Activated naive CD8-positive, alpha-beta T cell (primary cell): ENCODE measurements around the gene CD70.
"Not testable (repeated sequence)": the region's sequence is repeated elsewhere in the genome, so short reads cannot be mapped to it uniquely, and the experiment has no call there.

Experiments used
- H3K27ac Mint-ChIP-seq: one replicate; pipeline ENCODE4 v1.8.0; 2021; ENCODE audit warnings: mixed read lengths
- H3K27me3 Mint-ChIP-seq: one replicate; pipeline ENCODE4 v1.8.0; 2021; ENCODE audit warnings: mixed read lengths
- H3K36me3 Mint-ChIP-seq: one replicate; pipeline ENCODE4 v1.8.0; 2021; ENCODE audit warnings: mixed read lengths
- H3K4me1 Mint-ChIP-seq: one replicate; pipeline ENCODE4 v1.8.0; 2021; ENCODE audit warnings: low read depth, mixed read lengths
- H3K4me3 Mint-ChIP-seq: one replicate; pipeline ENCODE4 v1.8.0; 2021; ENCODE audit warnings: mild to moderate bottlenecking, mixed read lengths
- H3K9me3 Mint-ChIP-seq: one replicate; pipeline ENCODE4 v1.8.0; 2021; ENCODE audit warnings: low read depth, mixed read lengths

Gene CD70

DNA sequence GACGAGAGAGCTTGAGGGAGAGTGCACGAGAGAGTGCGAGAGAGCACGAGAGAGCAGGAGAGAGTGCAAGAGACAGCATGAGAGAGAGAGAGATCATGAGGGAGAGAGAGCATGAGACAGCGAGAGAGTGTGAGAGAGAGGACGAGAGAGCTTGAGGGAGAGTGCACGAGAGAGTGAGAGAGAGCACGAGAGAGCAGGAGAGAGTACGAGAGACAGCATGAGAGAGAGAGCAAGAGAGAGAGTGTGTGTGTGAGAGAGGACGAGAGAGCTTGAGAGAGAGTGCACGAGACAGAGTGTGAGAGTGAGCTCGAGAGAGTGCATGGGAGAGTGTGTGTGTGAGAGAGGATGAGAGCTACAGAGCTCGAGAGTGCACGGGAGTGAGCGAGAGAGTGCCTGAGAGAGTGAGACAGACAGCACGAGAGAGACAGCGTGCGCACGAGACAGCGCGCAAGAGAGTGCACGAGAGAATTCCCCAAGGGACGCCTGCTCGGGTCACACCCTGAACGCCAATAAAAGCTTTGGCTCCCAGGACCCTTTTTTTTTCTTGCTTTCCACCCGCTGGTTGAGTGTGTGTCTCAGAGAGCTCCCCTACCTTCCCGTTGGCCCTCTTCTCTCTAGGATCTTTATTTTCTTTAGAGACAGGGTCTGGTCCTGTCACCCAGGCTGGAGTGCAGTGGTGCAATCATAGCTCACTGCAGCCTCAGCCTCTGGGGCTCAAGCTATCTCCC, 3.7 kb downstream of the CD70 start:
- peaks cover 2% of the 10 kb centered on the region for H3K36me3 Mint-ChIP-seq
- H3K27me3 Mint-ChIP-seq: peaks cover 35% of the 10 kb centered on the region

GRCh38 chr19:6586726-6587092, 4.2 kb downstream of the CD70 start:
- H3K4me3 Mint-ChIP-seq: peak overlapping the region; percentile 94
- H3K9me3 Mint-ChIP-seq: no peaks in the 10 kb centered on the region
- H3K36me3 Mint-ChIP-seq: peaks cover 2% of the 10 kb centered on the region
- peaks cover 47% of the 10 kb centered on the region for H3K4me1 Mint-ChIP-seq
- no peak overlapping the region for H3K27ac Mint-ChIP-seq
- H3K27me3 Mint-ChIP-seq: peaks cover 35% of the 10 kb centered on the region

More for the DNA sequence above, 3.7 kb downstream of the CD70 start:
- Mint-ChIP-seq H3K4me1 (peaks cover 47% of the 10 kb centered on the region), H3K9me3 (no peaks in the 10 kb centered on the region), H3K4me3 (peak overlapping the region; percentile 94), H3K27ac (peak overlapping the region; percentile 13)

GRCh38 chr19:6586056-6586455, 4.9 kb downstream of the CD70 start:
- peaks cover 2% of the 10 kb centered on the region for H3K36me3 Mint-ChIP-seq
- no peaks in the 10 kb centered on the region for H3K9me3 Mint-ChIP-seq
- no peak overlapping the region for H3K4me3 Mint-ChIP-seq
- H3K4me1 Mint-ChIP-seq: peaks cover 43% of the 10 kb centered on the region
- H3K27ac Mint-ChIP-seq: no peak overlapping the region
- peaks cover 35% of the 10 kb centered on the region for H3K27me3 Mint-ChIP-seq

- peaks cover 11% of the 10 kb centered on the region for H3K4me1 Mint-ChIP-seq
- H3K27ac Mint-ChIP-seq, H3K4me3 Mint-ChIP-seq, H3K36me3 Mint-ChIP-seq, H3K9me3 Mint-ChIP-seq: not testable (repeated sequence)
- peaks cover 13% of the 10 kb centered on the region for H3K27me3 Mint-ChIP-seq
Observed at GRCh38 chr19:6582515-6583484, 8.2 kb downstream of the CD70 start.

GRCh38 chr19:6580313-6580712, 10.6 kb downstream of the CD70 start:
- Mint-ChIP-seq H3K36me3 (no peaks in the 10 kb centered on the region), H3K27me3 (no peaks in the 10 kb centered on the region), H3K9me3 (no peaks in the 10 kb centered on the region), H3K27ac (no peak overlapping the region), H3K4me1 (no peaks in the 10 kb centered on the region), H3K4me3 (no peak overlapping the region)

- no peak overlapping the region for H3K4me3 Mint-ChIP-seq
- H3K27ac Mint-ChIP-seq: no peak overlapping the region
- H3K36me3 Mint-ChIP-seq: no peaks in the 10 kb centered on the region
- no peaks in the 10 kb centered on the region for H3K27me3 Mint-ChIP-seq
- no peaks in the 10 kb centered on the region for H3K4me1 Mint-ChIP-seq
- no peaks in the 10 kb centered on the region for H3K9me3 Mint-ChIP-seq
Observed at GRCh38 chr19:6579450-6580178, 11.3 kb downstream of the CD70 start.

DNA sequence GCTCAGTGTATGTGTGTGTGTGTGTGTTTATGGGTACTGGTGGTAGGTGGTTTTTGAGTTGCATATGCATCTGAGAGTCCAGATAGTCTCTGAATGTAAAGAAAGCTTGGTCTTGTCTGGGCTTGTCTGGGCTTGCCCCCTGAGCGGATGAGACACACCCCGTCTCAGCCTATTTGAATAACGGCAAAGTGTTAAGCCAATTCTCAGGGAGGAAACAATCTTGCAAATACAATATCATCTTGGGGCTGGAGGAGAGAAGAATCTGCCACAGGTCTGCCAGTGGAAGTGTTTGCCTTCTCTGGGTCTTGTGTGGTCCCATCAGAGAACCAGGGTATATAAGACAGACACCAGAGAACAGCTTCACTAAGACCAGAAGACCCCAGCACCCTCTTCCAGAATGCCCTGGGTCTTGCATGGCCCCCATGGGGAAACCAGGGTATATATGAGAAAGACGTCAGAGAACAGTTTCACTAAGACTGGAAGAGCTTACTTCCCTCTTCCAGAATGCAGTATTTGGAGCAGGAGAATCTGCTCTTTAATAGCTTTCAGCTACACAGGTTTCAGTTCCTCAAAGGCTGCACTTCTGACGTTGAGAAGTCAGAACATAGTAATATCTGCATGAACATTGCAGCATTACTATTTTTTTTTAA, 13.3 kb downstream of the CD70 start:
- Mint-ChIP-seq H3K4me1 (no peaks in the 10 kb centered on the region), H3K4me3 (no peak overlapping the region), H3K27ac (no peak overlapping the region), H3K9me3 (no peaks in the 10 kb centered on the region), H3K27me3 (no peaks in the 10 kb centered on the region), H3K36me3 (no peaks in the 10 kb centered on the region)

DNA sequence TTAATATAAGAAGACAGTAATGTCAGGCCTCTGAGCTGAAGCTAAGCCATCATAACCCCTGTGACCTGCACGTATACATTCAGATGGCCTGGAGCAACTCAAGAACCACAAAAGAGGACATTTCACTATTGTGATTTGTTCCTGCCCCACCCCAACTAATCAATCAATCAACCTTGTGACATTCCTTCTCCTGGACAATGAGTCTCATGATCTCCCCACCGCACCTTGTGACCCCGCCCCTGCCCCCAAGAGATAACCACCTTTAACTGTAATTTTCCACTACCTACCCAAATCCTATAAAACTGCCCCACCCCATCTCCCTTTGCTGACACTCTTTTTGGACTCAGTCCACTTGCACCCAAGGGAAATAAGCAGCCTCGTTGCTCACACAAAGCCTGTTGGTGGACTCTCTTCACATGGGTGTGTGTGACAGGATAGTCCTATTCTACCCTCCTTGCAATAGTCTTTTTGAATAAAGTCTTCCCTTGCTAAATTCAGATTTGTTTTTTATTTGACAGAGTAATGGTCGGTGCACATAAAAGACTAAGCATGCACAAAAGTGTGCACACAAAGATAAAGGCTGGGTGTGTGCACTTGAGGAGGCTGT, 14.0 kb downstream of the CD70 start:
- Mint-ChIP-seq H3K4me3 (no peak overlapping the region), H3K27me3 (no peaks in the 10 kb centered on the region), H3K27ac (no peak overlapping the region), H3K36me3 (no peaks in the 10 kb centered on the region), H3K9me3 (no peaks in the 10 kb centered on the region), H3K4me1 (no peaks in the 10 kb centered on the region)

GRCh38 chr19:6573350-6573749, 17.6 kb downstream of the CD70 start:
- no peaks in the 10 kb centered on the region for H3K4me1 Mint-ChIP-seq
- no peaks in the 10 kb centered on the region for H3K36me3 Mint-ChIP-seq
- no peak overlapping the region for H3K4me3 Mint-ChIP-seq
- H3K9me3 Mint-ChIP-seq: peaks cover 4% of the 10 kb centered on the region
- no peak overlapping the region for H3K27ac Mint-ChIP-seq
- peaks cover 10% of the 10 kb centered on the region for H3K27me3 Mint-ChIP-seq

GRCh38 chr19:6572217-6572616, 18.7 kb downstream of the CD70 start:
- no peak overlapping the region for H3K4me3 Mint-ChIP-seq
- no peak overlapping the region for H3K27ac Mint-ChIP-seq
- peaks cover 10% of the 10 kb centered on the region for H3K27me3 Mint-ChIP-seq
- peaks cover 4% of the 10 kb centered on the region for H3K9me3 Mint-ChIP-seq
- H3K4me1 Mint-ChIP-seq: no peaks in the 10 kb centered on the region
- no peaks in the 10 kb centered on the region for H3K36me3 Mint-ChIP-seq

DNA sequence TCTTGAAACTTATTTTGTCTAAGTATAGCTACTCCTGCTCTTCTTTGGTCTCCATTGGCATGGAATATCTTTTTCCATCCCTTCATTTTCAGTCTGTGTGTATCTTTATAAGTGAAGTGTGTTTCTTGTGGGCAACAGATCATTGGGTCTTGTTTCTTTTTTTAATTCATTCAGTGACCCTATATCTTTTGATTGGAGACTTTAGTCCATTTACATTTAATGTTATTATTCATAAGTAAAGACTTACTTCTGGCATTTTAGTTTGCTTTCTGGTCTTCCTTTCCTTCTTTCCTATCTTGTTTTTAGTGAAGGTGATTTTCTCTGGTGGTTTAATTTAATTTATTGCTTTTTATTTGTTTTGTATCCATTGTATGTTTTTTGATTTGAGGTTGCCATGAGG, 19.8 kb downstream of the CD70 start:
- Mint-ChIP-seq H3K9me3 (peaks cover 4% of the 10 kb centered on the region), H3K4me3 (no peak overlapping the region), H3K4me1 (no peaks in the 10 kb centered on the region), H3K36me3 (no peaks in the 10 kb centered on the region), H3K27me3 (peaks cover 10% of the 10 kb centered on the region), H3K27ac (no peak overlapping the region)

- H3K4me3 Mint-ChIP-seq: no peak overlapping the region
- no peaks in the 10 kb centered on the region for H3K36me3 Mint-ChIP-seq
- peaks cover 10% of the 10 kb centered on the region for H3K27me3 Mint-ChIP-seq
- no peaks in the 10 kb centered on the region for H3K4me1 Mint-ChIP-seq
- no peak overlapping the region for H3K27ac Mint-ChIP-seq
- peaks cover 4% of the 10 kb centered on the region for H3K9me3 Mint-ChIP-seq
Observed at GRCh38 chr19:6570764-6571163, 20.2 kb downstream of the CD70 start.

- H3K36me3 Mint-ChIP-seq: no peaks in the 10 kb centered on the region
- no peak overlapping the region for H3K4me3 Mint-ChIP-seq
- peaks cover 4% of the 10 kb centered on the region for H3K9me3 Mint-ChIP-seq
- H3K27ac Mint-ChIP-seq: no peak overlapping the region
- H3K27me3 Mint-ChIP-seq: peaks cover 13% of the 10 kb centered on the region
- H3K4me1 Mint-ChIP-seq: no peaks in the 10 kb centered on the region
Observed at GRCh38 chr19:6568816-6569215, 22.1 kb downstream of the CD70 start.

DNA sequence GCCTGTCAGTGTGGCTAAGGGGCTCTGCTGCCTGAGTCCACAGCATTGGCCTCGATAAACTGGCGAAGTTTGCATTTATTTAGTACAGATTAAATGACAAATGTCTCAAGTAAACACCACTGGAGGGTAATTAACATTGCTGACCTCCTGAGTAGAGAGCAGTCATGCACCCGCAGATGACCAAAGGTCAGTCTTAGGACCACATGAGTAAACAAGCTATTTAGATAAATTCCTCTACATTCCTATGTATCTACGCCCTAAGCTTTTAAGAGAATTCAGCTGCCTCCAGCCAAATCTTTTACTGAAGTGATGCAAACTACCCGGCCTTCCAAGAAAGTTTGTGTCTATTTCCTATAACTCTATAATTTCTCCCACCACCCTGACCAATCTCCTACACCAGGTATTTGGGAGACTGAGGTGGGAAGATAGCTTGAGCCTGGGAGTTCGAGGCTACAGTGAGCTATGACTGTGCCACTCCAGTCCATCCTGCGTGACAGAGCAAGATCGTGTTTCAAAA, 22.9 kb downstream of the CD70 start:
- Mint-ChIP-seq H3K27me3 (peaks cover 13% of the 10 kb centered on the region), H3K36me3 (no peaks in the 10 kb centered on the region)

More for the DNA sequence above, 22.9 kb downstream of the CD70 start:
- Mint-ChIP-seq H3K4me1 (no peaks in the 10 kb centered on the region), H3K9me3 (peaks cover 4% of the 10 kb centered on the region), H3K4me3 (no peak overlapping the region), H3K27ac (no peak overlapping the region)
